K562 (cell line): ENCODE data around the gene CLIP1. TPM values are rescaled to one million over a fixed set of nuclear protein-coding genes. Genes with fewer than 3 reads are reported as not detected.

ENCODE experiments used
- ARID1B ChIP-seq: fragments of 450-650 bp; IDR thresholded peaks from 2 replicates; pipeline ENCODE4 v1.6.1; 2016; ENCODE audit warnings: antibody characterized with exemption, mild to moderate bottlenecking, inconsistent platforms
- CLOCK ChIP-seq: fragments of 250-450 bp; sonication (Bioruptor Pico); IDR thresholded peaks from 2 replicates; pipeline ENCODE4 v1.4.0; 2020; ENCODE audit warnings: mild to moderate bottlenecking, moderate library complexity, borderline replicate concordance
- FOSL1 ChIP-seq: fragments of 200-800 bp; sonication (Bioruptor generic); conservative IDR thresholded peaks from 2 replicates; pipeline ENCODE4 v1.6.1; 2016; ENCODE audit warnings: missing genetic modification characterization, missing compliant biosample characterization
- MLX ChIP-seq, 2 experiments: fragments of 450-650 bp in 1 of 2; sonication (generic) in 1 of 2; formaldehyde crosslinking; conservative IDR thresholded peaks; 2 replicates each; pipeline versions ENCODE4 v1.4.0 to v1.8.1; 2020 to 2022; ENCODE audit warnings: mild to moderate bottlenecking in 1 of 2, missing genetic modification reagents in 1 of 2
- TGIF2 ChIP-seq: sonication (generic); formaldehyde crosslinking; IDR thresholded peaks from 2 replicates; pipeline ENCODE4 v1.8.1; 2022; ENCODE audit warnings: mild to moderate bottlenecking, missing genetic modification reagents, moderate library complexity
- ZBTB12 ChIP-seq: fragments of 250-450 bp; sonication (Bioruptor Pico); IDR thresholded peaks from 2 replicates; pipeline ENCODE4 v1.4.0; 2020
- ZC3H4 ChIP-seq: sonication (generic); formaldehyde crosslinking; IDR thresholded peaks from 2 replicates; pipeline ENCODE4 v1.9.0; 2021; ENCODE audit warnings: missing genetic modification reagents, borderline replicate concordance
- ZNF263 ChIP-seq: sonication (generic); formaldehyde crosslinking; IDR thresholded peaks from 2 replicates; pipeline ENCODE4 v1.8.0; 2022; ENCODE audit warnings: mild to moderate bottlenecking, missing genetic modification reagents, borderline replicate concordance
- ZNF280A ChIP-seq: fragments of 450-650 bp; IDR thresholded peaks from 2 replicates; pipeline ENCODE4 v1.6.1; 2018; ENCODE audit warnings: mild to moderate bottlenecking, low read depth; ENCODE audit not compliant: partially characterized antibody
- ZNF311 ChIP-seq: fragments of 250-450 bp; sonication (Bioruptor Pico); IDR thresholded peaks from 2 replicates; pipeline ENCODE4 v1.4.0; 2020; ENCODE audit warnings: mild to moderate bottlenecking, moderate library complexity
- ZNF583 ChIP-seq: fragments of 250-450 bp; sonication (Bioruptor Pico); IDR thresholded peaks from 2 replicates; pipeline ENCODE4 v1.4.0; 2020
- polyA plus RNA-seq, 8 experiments: library from polyadenylated mRNA; depleted of rRNA in 4 of 8; stranded (reverse) in 5 of 8; unstranded in 3 of 8; fragments of >200 nt; fragmentation: Nextera tagmentation in 2 of 8; fragmentation: Illumina TruSeq in 1 of 8; extraction: Ambion mirVana in 2 of 8; extraction: Trizol in 1 of 8; gene quantifications; 2 replicates each; pipeline versions ENCODE4 v1.2.1 to v1.2.3, GENCODE V29; 2011 to 2014; ENCODE audit warnings: inconsistent platforms in 1 of 8, missing spikeins in 1 of 8
- total RNA-seq, 7 experiments: library from RNA; depleted of rRNA in 6 of 7; stranded (reverse); fragments of >200 nt in 6 of 7; fragmentation: Illumina TruSeq in 2 of 7; extraction: Trizol in 2 of 7; gene quantifications; 2 replicates each; pipeline versions ENCODE4 v1.2.1 to v1.2.3, GENCODE V29; 2011 to 2021; ENCODE audit warnings: low replicate concordance in 1 of 7

CLIP1 gene
- total and polyA plus RNA-seq, 9 of the 15 experiments (the other 6 are each of a cell fraction or from before 2014, with no cell fraction given): 5.8 to 33.9 (median 27.6) TPM

GRCh38 chr12:122362755-122363154 is 59.7 kb downstream of the CLIP1 start (continued):
- TF ChIP-seq MLX (CRISPR knock-in tag; conservative IDR thresholded peaks at IDR 0.05) (no peak), ZNF311 (CRISPR knock-in tag) (no peak), ZBTB12 (CRISPR knock-in tag) (no peak), ZC3H4 (no peak), ARID1B (0 out of 2 replicates have a peak, but pooled peaks have one; percentile 20), TGIF2 (CRISPR knock-in tag) (no peak), CLOCK (no peak), ZNF280A (no peak), ZNF263 (CRISPR knock-in tag) (no peak), ZNF583 (CRISPR knock-in tag) (no peak), FOSL1 (tag) (peak; percentile 72)
